Stimulated activated CD8-positive, alpha-beta memory T cell treated with anti-CD3 and anti-CD28 coated beads, Interleukin-4, amount 100 ng/mL, for 1 hour (primary cell): ENCODE results near the gene SYTL1.
"Not testable (repeated sequence)": the region's sequence is repeated elsewhere in the genome, so short reads cannot be mapped to it uniquely, and the experiment has no call there.

Experiments used
- DNase-seq, 2 donors: peaks; one replicate each; pipeline ENCODE4 v3.0.0-alpha.2; 2020; ENCODE audit warnings: low read depth in 2 of 2, low spot score in 1 of 2

Gene SYTL1

DNA sequence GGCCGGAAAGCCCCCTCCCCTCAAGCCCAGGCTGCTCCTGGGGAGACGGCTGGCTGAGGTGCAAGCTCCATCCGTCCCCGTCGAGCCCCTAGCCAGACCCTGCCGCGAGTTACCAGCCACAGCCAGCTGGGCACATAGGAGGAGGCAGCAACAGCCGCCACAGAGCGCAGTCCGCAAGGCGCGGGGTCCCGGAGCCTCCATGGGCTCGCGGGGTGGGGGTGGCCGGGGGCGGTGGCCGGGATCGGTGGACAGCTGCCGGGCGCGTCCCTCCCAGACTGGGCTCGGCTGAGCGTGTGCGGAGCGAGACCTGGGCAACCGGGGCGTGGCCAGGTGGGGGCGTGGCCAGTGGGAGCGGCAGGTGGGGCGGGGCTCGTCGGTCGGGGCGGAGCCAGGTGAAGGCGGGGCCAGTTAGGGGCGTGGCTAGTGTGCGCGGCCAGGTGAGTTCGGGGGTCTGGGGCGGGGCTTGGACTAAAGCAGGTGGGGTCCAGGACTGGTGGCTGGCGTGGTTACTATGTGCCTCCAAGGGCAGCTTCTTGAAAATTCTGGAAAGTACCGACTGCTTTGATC, 41.3 kb downstream of the SYTL1 start, which contains the start of gene CD164L2:
TSS of gene CD164L2 (minus strand) at position 295 of the 567 bp plus-strand sequence. CDS start at position 201, 94 bp downstream.
- DNase-seq, result no peak

DNA sequence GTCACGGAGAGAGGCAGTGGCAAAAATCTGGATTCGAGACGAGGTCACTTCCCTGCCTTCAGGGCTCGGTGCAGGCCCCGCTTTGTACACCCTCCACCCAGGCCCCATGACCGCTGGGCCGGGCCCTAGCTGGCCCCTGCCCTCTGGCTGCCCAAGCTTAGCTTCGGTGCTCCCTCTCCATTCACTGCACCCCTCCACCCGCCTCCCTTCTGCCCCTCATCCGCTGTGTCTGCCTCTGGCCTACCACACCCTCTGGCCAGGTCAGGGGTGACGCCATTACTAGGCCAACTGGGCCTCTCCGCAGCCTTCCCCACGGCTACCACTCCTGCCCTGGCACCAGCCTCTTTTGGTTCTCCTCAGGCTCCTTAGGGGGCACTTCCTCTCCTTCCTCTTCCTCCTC, 41.8 kb downstream of the SYTL1 start:
- no peak for DNase-seq

DNA sequence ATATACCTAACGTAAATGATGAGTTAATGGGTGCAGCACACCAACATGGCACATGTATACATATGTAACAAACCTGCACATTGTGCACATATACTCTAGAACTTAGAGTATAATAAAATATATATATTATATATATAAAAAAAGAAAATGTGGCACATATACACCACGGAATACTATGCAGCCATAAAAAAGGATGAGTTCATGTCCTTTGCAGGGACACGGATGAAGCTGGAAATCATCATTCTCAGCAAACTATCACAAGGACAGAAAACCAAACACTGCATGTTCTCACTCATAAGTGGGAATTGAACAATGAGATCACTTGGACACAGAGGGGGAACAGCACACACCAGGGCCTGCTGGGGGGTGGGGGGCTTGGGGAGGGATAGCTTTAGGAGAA, 43.0 kb downstream of the SYTL1 start:
- not testable (repeated sequence) for DNase-seq

DNA sequence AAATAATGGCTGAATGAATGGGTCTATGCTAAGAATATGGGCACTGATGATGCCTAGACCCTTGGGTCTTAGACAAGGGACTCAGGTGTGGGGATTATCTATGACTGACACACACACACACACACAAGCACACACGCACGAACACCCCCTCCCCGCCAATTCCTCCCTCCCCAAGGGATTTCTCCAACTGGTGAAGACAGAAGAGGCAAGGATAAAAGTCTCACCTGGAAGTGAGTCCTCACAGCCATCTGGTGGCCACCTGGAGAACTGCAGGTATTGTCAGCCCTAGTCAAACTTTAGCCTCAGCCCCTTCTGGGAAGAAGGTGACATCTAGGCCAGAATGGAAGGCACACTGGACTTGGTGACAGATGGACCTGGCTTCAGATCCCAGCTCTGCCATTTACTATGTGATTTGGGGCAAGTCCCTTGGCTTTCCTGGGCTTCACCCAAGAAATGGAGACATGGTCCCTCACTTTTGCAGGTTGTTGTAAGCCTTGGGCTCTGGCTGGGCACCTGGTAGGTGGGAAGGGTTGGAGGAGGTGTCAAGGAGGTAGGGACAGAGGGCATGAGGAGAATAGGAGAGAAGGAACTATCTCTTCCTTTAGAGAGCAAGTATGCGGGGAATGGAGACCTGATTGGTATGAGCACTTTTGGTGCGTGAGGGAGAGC, 46.6 kb downstream of the SYTL1 start:
- peak; percentile 56 for DNase-seq

DNA sequence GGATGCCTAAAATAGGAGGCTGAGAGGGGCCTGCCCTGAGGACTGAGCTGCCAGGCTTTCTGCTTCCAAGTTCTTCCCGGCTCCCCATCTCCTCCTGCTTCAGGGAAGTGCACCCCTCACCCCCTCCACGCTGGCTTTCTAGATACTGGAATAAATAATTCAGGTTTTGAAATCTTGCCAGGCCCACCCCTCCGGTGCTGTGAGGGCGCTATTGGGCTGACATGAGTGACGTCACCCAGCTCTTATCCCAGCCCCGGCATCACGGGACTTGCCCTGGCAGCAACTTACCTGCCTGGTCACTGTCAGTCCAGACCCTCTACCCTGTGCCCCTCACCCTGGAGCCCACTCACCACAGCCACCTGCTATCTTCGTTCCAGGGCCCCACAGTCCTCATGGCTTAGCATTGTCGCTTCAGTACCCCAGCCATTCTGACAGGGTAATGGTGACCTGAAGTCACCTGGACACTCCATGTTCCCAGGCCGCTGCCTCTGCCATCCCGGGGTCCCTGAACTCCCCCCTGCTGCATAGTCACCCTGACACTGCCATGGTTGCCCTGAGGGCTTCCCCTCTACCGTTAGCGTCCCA, 49.8 kb downstream of the SYTL1 start:
- no peak for DNase-seq

DNA sequence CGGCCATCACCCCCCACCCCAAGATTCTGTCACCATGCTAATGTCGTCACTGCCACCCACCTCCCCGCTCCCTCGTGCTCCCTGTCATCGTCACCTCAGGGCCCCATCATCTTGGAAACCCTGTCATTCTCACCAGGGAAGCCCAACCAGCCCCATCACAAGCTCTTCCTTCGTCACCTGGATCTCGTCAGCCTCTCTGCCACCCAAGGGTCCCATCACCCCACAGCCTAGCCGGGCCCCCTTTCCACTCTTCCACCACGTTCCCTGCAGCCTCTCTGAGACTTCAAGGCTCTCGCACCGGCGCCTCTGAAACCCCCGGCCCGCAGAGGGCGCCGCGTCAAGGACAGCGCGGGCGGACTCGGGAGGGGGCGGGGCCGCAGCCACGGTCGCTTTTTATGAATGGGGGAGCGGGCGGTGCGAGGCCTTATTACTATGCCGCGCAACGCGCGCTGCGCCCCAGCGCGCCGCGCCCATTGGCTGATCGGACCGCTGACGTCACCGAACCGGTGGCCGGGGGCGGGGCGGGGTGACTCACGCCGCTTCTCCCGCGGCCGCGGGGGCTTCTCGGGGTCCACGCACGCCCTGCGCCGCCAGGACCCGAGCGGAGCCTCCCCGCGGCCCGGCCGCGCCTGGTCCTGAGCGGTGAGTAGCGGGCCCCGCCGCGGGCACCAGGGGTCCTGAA, 50.4 kb downstream of the SYTL1 start, which contains the start of gene GPR3:
TSS of gene GPR3 (plus strand) at position 527 of the 682 bp plus-strand sequence. CDS start 1,177 bp downstream, outside the sequence.
- peak; percentile 75 to 86 for DNase-seq

DNA sequence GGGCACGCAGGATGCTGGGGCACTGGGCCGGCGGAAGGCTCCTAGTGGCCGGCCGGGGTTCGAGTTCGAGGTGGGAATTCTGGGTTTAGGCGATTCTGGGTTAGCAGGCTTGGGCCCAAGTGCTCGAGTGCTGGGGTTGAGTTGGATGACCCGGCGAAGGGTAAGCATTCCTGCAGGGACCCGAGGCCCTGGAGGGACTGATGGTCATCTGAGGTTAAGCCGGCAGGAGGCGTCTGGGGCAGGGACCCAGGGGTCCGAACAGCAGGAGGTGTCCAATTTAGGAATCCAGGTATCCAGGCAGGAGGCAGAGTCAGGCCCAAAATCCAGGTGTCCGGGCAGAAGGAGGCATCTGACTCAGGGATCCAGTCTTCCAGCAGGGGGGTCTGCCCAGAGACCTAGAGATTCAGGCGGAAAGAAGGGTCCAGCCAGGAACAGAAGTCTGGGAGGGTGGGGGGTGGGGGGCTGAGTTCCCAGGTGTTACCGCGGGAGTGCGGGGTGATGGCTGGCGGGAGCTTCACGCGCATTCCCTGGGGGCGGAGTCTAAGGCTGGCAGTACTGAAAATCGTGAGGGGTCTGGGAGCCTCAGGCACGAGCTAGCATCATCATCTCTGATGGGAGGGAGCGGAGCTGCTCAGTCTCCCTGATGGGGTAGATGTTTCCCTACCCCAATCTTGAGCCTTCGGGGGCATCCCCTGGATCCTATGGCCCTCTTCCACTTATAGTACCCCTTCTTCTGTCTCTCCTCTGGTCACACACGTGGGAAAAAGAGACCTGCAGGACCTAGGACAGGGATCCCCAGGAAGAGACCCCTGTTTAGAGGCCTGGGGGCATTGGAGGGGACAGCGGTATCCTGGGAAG, 51.2 kb downstream of the SYTL1 start:
- no peak for DNase-seq

DNA sequence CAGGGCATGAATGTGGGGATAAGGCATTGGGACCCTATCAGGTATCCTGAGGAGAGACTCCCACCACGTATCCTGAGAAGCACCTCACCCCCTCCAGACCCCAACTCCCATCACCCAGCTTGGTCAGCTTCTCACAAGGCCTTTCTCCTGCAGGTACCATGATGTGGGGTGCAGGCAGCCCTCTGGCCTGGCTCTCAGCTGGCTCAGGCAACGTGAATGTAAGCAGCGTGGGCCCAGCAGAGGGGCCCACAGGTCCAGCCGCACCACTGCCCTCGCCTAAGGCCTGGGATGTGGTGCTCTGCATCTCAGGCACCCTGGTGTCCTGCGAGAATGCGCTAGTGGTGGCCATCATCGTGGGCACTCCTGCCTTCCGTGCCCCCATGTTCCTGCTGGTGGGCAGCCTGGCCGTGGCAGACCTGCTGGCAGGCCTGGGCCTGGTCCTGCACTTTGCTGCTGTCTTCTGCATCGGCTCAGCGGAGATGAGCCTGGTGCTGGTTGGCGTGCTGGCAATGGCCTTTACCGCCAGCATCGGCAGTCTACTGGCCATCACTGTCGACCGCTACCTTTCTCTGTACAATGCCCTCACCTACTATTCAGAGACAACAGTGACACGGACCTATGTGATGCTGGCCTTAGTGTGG, 51.9 kb downstream of the SYTL1 start:
- no peak for DNase-seq

DNA sequence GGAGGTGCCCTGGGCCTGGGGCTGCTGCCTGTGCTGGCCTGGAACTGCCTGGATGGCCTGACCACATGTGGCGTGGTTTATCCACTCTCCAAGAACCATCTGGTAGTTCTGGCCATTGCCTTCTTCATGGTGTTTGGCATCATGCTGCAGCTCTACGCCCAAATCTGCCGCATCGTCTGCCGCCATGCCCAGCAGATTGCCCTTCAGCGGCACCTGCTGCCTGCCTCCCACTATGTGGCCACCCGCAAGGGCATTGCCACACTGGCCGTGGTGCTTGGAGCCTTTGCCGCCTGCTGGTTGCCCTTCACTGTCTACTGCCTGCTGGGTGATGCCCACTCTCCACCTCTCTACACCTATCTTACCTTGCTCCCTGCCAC, 52.4 kb downstream of the SYTL1 start:
- DNase-seq, result no peak

DNA sequence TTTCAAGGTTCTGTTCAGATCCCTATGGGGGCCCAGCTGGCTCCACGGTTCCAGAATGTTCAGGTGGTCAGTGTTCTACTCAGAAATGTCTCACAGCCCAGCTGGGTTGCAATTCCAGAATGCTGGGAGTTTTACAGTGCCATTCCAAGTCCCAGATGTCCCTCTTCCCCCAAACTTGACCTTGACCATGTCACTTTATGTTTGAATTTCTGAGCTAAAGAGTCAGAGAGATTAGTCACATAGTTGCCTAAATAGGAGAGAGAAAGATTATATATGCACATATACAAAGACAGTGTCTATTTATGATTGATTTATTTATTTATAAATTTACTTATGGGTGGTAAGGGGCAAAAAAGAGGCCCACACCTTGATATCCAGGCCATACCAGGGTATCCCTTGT, 53.1 kb downstream of the SYTL1 start:
- no peak for DNase-seq

DNA sequence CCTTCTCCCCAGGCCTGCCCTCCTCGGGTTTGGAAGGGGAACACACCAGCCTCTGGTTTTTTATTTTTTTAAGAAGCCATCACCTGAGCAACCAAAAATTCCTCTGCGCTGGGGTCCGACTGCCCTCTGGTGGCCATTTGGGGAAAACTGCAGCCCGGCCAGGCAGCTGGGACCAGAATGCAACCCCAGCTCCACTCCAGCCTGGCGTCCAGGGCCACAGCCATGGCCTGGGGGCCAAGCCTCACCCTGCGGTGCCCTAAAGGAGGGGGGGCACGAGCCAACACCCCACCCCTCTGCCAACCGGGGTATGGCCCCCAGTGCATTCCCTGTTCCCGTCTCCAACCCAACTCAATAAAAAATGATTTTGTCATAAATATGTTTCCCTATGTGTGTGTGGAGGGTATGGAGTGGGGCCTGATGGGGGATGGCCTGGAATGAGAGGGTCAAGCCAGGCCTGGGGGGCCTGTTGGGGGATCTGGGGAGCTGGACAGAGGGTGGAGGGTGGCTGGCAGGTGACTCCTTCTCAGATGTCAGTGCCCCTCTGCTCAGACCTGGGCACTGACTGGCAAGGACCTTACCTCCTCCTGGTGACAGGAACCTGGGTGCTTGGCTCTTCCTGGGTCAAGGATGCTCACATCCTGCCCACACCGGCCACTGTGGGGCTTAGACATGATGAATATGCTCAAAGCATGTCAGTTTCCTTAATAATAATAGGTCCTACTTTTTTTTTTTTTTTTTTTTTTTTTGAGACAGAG, 53.8 kb downstream of the SYTL1 start:
- DNase-seq, result peak; percentile 41 to 62

DNA sequence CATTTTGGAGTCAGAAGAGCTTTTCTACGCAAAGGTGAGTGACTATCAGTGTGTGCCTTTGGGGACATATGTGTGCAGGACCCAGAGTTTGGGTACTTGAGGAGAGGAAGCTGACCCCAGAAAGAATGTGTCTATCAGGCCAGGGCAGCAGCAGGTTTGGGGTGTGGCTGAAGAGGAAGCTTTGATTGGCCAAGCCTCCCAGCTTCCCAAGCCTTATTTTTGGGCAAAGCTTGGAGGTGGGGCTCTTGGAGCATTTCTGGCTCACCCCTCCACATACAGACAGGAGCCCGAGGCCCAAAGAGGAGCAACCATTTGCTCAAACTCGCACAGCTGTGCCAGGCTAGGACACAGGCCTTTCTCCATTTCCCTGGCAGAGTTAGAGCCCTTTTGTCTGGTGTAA, 55.3 kb downstream of the SYTL1 start:
- DNase-seq, result no peak

DNA sequence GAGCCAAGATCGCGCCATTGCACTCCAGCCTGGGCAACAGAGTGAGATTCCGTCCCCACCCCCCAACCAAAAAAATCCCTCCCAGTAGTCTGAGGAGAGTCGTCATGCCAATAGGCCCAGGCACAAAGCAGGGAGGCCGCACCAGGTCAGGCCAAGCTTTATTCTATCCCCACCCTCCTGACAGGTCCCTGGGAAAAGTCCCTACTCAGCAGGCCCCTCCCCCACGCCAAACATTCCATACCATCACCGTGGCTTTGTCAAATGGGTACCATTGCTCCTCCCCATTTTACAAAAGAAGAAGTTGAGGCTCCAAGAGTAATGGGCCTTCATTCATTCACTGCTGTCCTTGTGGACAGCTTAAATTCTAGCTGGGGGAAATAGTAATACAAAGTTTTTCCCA, 55.9 kb downstream of the SYTL1 start:
- no peak for DNase-seq

DNA sequence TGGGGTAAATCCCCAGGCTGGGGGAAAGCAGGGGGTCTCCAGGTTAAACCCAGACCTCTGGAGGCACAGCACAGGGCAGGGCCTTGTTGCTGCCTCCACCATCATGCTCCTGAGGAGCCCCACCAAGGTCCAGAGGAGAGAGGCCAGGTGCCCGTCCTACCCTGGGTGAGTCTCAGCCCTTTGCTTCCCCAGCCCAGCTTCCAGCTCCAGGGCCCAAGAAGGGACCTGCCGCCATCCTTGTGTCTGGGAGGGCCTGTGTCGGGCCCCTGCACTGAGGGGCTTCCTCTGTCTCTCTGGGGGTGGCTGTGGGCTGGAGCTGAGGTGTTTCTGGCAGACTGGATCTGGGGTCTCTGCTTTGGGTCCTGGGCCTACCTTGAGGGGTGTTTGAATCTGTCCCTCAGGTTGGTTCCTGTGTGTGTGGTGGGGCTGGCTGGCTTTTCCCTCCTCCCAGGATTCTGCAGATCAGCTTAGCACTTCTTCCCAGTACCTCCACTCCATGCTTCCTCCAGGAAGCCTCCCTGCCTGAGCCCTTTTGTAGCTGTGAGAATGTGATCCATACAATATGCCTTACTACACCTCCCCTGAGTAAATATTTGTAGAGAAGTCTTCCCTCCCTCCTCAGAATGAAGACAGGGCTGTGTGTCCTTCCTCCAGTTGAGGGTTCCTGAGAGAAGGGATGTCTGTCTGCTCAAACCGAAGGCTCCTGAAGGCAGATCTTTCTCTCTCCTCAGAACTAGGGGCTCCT, 56.8 kb downstream of the SYTL1 start:
- no peak for DNase-seq

DNA sequence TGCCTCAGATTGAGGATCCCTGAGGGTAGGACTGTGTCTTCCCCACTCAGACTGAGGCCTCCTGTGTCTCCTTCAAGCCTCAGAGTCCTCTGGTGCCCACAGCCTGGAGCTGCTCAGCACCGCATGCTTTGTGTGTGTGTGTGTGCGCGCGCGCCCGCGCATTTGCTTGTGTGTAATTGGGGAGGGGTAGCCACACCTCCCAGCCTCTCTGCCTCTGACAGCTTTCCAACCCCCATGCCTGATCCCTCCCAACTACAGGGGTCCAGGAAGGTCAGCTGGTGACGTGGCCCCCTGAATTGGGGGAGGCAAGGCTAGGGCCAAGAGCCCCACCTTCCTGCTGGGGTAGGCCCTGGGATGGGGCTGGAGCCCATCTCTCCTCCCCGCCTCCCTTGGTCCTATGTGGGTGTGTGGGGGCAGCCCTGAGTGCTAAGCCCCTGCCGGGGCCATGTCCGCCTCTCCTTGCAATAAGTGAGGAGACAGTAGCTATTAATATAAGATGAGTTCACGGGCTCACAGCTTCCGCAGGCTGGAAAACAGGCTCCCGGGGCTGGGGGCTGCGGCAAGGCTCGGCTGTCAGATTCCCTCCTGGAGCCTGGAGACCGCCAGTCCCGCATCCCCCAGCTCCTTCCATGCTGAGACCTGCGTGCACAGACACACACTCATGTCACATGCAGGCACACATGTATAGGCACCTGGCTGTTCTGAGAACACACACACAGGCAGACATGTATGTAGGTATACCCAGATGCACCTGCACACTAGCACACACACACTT, 57.6 kb downstream of the SYTL1 start:
- DNase-seq, result no peak

DNA sequence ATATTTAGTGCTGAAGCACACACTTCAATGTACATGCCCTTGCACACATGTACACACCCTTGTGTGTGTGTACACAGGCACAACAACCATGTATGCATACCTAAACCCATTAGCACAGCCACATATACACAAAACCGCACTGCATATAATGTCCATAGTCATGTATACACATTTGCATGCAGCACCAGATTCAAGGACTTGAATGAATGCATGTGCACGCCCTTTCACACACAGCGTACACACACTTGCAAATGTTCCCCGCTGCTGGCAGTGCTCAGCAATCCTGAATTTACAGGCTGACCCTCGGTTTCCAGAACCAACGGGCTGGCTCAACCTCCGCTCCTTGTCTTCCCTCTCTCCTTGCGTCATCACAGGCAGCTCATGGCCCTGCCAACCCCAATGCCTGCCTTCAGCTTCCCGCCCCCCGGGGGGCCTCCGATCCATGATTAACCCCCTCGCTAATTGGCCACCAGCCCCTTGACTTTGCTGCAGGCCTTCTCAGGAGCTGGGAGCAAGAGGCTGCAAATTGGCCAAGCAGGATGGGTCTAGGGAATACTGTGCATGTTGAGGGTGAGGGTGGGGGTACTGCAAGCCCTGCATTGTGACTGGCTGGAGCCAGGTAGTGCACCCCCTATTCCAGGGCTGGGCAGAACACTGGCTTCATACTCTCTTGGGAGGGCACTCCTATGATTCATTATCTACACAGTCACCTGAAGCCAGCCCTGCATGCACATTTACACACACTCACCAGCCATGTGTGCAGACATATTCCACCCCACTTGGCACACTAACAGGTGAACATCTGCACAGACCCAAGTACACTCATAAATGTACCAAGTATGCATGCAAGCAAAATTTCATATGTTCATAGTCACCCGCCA, 58.5 kb downstream of the SYTL1 start:
- no peak for DNase-seq

DNA sequence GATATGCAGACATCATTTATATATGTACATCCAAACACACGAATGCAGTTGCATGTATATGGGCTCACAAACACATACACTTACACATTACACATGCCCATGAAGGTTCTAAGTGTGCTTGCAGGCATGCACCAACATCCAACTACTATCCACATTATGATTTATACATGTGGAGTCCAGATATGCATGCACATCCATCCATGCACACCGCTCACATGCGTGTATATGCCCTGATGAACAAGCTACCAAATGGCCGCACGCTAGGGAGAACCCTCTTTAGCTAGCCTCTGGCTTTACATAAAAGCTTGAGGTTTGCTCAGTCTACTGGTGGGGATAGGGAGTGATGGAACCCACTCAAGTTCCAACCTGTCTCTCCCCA, 59.1 kb downstream of the SYTL1 start:
- DNase-seq, result no peak
